Measurements from ENCODE around the gene CCNY.

- TF ChIP-seq, protein P1, sequence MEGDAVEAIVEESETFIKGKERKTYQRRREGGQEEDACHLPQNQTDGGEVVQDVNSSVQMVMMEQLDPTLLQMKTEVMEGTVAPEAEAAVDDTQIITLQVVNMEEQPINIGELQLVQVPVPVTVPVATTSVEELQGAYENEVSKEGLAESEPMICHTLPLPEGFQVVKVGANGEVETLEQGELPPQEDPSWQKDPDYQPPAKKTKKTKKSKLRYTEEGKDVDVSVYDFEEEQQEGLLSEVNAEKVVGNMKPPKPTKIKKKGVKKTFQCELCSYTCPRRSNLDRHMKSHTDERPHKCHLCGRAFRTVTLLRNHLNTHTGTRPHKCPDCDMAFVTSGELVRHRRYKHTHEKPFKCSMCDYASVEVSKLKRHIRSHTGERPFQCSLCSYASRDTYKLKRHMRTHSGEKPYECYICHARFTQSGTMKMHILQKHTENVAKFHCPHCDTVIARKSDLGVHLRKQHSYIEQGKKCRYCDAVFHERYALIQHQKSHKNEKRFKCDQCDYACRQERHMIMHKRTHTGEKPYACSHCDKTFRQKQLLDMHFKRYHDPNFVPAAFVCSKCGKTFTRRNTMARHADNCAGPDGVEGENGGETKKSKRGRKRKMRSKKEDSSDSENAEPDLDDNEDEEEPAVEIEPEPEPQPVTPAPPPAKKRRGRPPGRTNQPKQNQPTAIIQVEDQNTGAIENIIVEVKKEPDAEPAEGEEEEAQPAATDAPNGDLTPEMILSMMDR (IDR thresholded peaks at IDR 0.05 in 2 of 3, conservative IDR thresholded peaks at IDR 0.05 in 1 of 3; ENCODE audit: borderline replicate concordance in 1 of 3, insufficient read depth in 1 of 3, low read depth in 2 of 3, low read length in 2 of 3): no peak
- no peak for TF ChIP-seq EZH2phosphoT487 (IDR thresholded peaks at IDR 0.05; ENCODE audit: borderline replicate concordance)
- TF ChIP-seq POLR2A (IDR thresholded peaks at IDR 0.05; ENCODE audit: borderline replicate concordance, extremely low read depth, insufficient read depth, insufficient read length): no peak
- no peak for TF ChIP-seq ZNF274 (IDR thresholded peaks at IDR 0.05; ENCODE audit: low read depth, low read length)
- TF ChIP-seq, protein P2, sequence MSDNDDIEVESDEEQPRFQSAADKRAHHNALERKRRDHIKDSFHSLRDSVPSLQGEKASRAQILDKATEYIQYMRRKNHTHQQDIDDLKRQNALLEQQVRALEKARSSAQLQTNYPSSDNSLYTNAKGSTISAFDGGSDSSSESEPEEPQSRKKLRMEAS (IDR thresholded peaks at IDR 0.05): no peak
- no peak for TF ChIP-seq REST (IDR thresholded peaks at IDR 0.05; ENCODE audit: low read depth)
- TF ChIP-seq ELF1 (IDR thresholded peaks at IDR 0.05; ENCODE audit: borderline replicate concordance, low read depth): no peak
- no peak for TF ChIP-seq CEBPB (IDR thresholded peaks at IDR 0.05; ENCODE audit: low read depth)
- TF ChIP-seq POLR2AphosphoS5 (IDR thresholded peaks at IDR 0.05; ENCODE audit: low read depth, low read length): no peak
- TF ChIP-seq YY1 (IDR thresholded peaks at IDR 0.05; ENCODE audit: extremely low read depth, insufficient replicate concordance, low read depth, low read length): no peak
- TF ChIP-seq EZH2 (IDR thresholded peaks at IDR 0.05): no peak
- no peak for TF ChIP-seq EGR1 (IDR thresholded peaks at IDR 0.05; ENCODE audit: low read depth)
- no peak for TF ChIP-seq ATF3 (IDR thresholded peaks at IDR 0.05)
- no peak for TF ChIP-seq JUND (IDR thresholded peaks at IDR 0.05)
Measured at GRCh38 chr10:35412900-35413491, 76.7 kb downstream of the CCNY start.

Measured in HCT116 (cell line).